PFSK-1 (cell line): Measurements from ENCODE around the gene SRRM5.

ENCODE experiments used
- FOXP2 ChIP-seq: optimal IDR thresholded peaks from 2 replicates; pipeline ENCODE3; 2011; ENCODE audit warnings: borderline replicate concordance, control low read depth, inconsistent platforms; ENCODE audit not compliant: insufficient read depth; ENCODE audit errors: extremely low read length, extremely low read depth
- POLR2AphosphoS5 ChIP-seq: IDR thresholded peaks from 2 replicates; pipeline ENCODE4 v1.6.1; 2012; ENCODE audit warnings: low read depth, mild to moderate bottlenecking, control low read depth, low read length, moderate library complexity
- REST ChIP-seq, 2 experiments: IDR thresholded peaks; 2 replicates each; pipeline versions ENCODE4 v1.6.1 to v1.8.0; 2011 to 2012; ENCODE audit warnings: low read depth in 2 of 2, low read length in 2 of 2, control low read depth in 1 of 2, inconsistent platforms in 1 of 2, mild to moderate bottlenecking in 1 of 2, moderate library complexity in 1 of 2; ENCODE audit not compliant: insufficient read depth in 1 of 2
- SIN3A ChIP-seq: IDR thresholded peaks from 2 replicates; pipeline ENCODE4 v1.6.1; 2012; ENCODE audit warnings: mild to moderate bottlenecking, low read length, moderate library complexity, borderline replicate concordance; ENCODE audit not compliant: insufficient read depth
- TAF1 ChIP-seq: IDR thresholded peaks from 2 replicates; pipeline ENCODE4 v1.6.1; 2012; ENCODE audit warnings: low read length, control low read depth, borderline replicate concordance; ENCODE audit not compliant: insufficient read depth

The SRRM5 gene

GRCh38 chr19:43664018-43664417 lies 52.1 kb downstream of the SRRM5 start:
- TF ChIP-seq FOXP2, result no peak
- no peak for TF ChIP-seq POLR2AphosphoS5
- no peak for TF ChIP-seq REST (IDR thresholded peaks at IDR 0.05; ENCODE audit: insufficient read depth in 1 of 2, low read depth in 2 of 2, low read length in 2 of 2)
- no peak for TF ChIP-seq TAF1
- TF ChIP-seq SIN3A, result no peak
